ENCODE measurements around the gene RIPK4. TPM values are rescaled to one million over a fixed set of nuclear protein-coding genes. Genes with fewer than 3 reads are reported as not detected.

Gene RIPK4
- total RNA-seq, 1 experiment from 2014 or later: 67.4 TPM

DNA sequence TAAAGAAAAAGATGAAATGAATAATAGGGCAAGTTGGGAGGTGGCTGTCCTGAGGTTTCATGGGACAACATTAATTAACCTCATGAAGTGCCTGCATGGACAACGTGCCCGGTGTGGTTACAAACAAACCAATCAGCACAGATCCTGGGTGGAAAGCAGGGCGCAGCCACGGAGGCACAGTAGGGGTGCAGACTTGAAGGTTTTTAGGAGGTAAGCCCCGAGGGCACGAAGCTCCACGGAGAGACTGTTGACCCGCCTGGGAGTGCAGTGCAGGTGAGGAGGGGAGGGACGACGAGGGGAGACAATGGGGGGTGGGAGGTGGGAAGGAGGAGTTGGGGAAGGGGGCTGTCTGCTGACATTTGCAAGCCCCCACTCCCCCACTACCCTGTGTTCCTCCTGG, 2.3 kb upstream of the RIPK4 start:
- intact Hi-C loops (cut with micrococcal nuclease; ENCODE audit: unreplicated experiment) (no loop called here), in situ Hi-C loops (cut with HindIII; ENCODE audit: low pct_unique_long_range_greater_than_20kb, low sequenced_read_pairs) (loop anchor here (25.0 kb wide), 1 partner anchor 157 kb away; no protein-coding TSS in a partner anchor)
- no peaks in the 10 kb centered on the region; the same call in 1 of the 2 replicates for H3K36me3 ChIP-seq (ENCODE audit: control insufficient read depth, insufficient read depth, low read length)
- POLR2A ChIA-PET: interaction anchor here (0.6 to 0.9 kb wide), 2 partner anchors 8 to 154 kb away, joined by 4 to 5 read pairs; no protein-coding TSS in a partner anchor
- CTCF ChIA-PET: interaction anchor here (0.8 kb wide), 1 partner anchor 601 kb away, joined by 3 read pairs; no protein-coding TSS in a partner anchor
- H3K27ac ChIP-seq (ENCODE audit: low read length): peak overlapping the region; percentile 95
- peaks cover 30% of the 10 kb centered on the region for H3K4me1 ChIP-seq (ENCODE audit: control insufficient read depth, insufficient read depth, low read length)
- DNase-seq (ENCODE audit: low read depth, low spot score): no peak
- BruUV-seq (replicated peaks): no TSS peak
- TF ChIP-seq SIN3A (IDR thresholded peaks at IDR 0.05; ENCODE audit: borderline replicate concordance, insufficient read depth, low read depth, low read length): no peak
- TF ChIP-seq, protein P1, sequence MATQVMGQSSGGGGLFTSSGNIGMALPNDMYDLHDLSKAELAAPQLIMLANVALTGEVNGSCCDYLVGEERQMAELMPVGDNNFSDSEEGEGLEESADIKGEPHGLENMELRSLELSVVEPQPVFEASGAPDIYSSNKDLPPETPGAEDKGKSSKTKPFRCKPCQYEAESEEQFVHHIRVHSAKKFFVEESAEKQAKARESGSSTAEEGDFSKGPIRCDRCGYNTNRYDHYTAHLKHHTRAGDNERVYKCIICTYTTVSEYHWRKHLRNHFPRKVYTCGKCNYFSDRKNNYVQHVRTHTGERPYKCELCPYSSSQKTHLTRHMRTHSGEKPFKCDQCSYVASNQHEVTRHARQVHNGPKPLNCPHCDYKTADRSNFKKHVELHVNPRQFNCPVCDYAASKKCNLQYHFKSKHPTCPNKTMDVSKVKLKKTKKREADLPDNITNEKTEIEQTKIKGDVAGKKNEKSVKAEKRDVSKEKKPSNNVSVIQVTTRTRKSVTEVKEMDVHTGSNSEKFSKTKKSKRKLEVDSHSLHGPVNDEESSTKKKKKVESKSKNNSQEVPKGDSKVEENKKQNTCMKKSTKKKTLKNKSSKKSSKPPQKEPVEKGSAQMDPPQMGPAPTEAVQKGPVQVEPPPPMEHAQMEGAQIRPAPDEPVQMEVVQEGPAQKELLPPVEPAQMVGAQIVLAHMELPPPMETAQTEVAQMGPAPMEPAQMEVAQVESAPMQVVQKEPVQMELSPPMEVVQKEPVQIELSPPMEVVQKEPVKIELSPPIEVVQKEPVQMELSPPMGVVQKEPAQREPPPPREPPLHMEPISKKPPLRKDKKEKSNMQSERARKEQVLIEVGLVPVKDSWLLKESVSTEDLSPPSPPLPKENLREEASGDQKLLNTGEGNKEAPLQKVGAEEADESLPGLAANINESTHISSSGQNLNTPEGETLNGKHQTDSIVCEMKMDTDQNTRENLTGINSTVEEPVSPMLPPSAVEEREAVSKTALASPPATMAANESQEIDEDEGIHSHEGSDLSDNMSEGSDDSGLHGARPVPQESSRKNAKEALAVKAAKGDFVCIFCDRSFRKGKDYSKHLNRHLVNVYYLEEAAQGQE (IDR thresholded peaks at IDR 0.05; ENCODE audit: insufficient read depth in 1 of 2, low read depth in 2 of 2, low read length in 1 of 2): no peak
- TF ChIP-seq, protein P2, sequence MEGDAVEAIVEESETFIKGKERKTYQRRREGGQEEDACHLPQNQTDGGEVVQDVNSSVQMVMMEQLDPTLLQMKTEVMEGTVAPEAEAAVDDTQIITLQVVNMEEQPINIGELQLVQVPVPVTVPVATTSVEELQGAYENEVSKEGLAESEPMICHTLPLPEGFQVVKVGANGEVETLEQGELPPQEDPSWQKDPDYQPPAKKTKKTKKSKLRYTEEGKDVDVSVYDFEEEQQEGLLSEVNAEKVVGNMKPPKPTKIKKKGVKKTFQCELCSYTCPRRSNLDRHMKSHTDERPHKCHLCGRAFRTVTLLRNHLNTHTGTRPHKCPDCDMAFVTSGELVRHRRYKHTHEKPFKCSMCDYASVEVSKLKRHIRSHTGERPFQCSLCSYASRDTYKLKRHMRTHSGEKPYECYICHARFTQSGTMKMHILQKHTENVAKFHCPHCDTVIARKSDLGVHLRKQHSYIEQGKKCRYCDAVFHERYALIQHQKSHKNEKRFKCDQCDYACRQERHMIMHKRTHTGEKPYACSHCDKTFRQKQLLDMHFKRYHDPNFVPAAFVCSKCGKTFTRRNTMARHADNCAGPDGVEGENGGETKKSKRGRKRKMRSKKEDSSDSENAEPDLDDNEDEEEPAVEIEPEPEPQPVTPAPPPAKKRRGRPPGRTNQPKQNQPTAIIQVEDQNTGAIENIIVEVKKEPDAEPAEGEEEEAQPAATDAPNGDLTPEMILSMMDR (IDR thresholded peaks at IDR 0.05): no peak
- no peak for TF ChIP-seq POLR2AphosphoS5 (IDR thresholded peaks at IDR 0.05; ENCODE audit: low read depth, low read length)
- TF ChIP-seq TCF7L2 (IDR thresholded peaks at IDR 0.05; ENCODE audit: low read depth, low read length): no peak
- no peaks in the 10 kb centered on the region for H3K27me3 ChIP-seq (ENCODE audit: control insufficient read depth, insufficient read depth, low read length)
- no peaks in the 10 kb centered on the region for H3K9me3 ChIP-seq (ENCODE audit: control insufficient read depth, insufficient read depth, low read depth, low read length)
- peak overlapping the region; percentile 72 to 91 for H3K4me3 ChIP-seq (ENCODE audit: low read depth in 2 of 2, low read length in 2 of 2)
- no peak for ATAC-seq

DNA sequence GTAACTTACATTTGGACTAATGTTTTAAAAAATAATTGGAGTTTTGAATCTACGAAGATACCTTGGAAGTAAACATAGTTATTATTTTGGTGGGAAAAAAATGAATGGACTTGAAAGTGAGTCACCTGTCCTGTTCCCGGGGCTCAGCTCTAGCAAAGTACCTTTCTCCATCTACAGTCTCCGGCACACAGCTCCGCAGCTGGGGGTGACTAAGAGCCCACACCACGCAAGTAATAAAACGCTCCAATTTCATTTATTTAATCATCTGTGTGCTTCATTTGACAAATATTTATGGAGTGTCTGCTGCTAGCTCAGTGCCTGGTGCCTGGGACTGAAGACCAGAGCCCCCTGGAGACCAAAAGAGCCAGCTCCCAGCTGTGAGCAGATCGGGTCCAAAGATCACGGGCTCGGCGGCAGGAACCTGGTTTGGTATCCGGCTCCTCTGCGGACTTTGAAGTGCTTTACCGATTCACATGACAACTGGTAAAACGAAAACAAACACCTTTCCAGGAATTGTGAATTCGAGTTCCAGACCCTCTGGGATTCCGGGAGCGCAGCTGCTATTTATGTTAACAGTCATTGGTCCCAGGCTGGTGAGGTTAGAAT, 1.7 kb upstream of the RIPK4 start:
- intact Hi-C loops (cut with micrococcal nuclease; ENCODE audit: unreplicated experiment): no loop called here
- no peaks in the 10 kb centered on the region for H3K9me3 ChIP-seq (ENCODE audit: control insufficient read depth, insufficient read depth, low read depth, low read length)
- POLR2A ChIA-PET: interaction anchor here (0.6 to 1.0 kb wide), 5 partner anchors 8 to 362 kb away, joined by 3 to 10 read pairs (median 4); no protein-coding TSS in a partner anchor
- DNase-seq (ENCODE audit: low read depth, low spot score): no peak
- no TSS peak for BruUV-seq (replicated peaks)
- in situ Hi-C loops (cut with HindIII; ENCODE audit: low pct_unique_long_range_greater_than_20kb, low sequenced_read_pairs): loop anchor here (25.0 kb wide), 1 partner anchor 156 kb away; no protein-coding TSS in a partner anchor
- H3K27ac ChIP-seq (ENCODE audit: low read length): peak overlapping the region; percentile 95
- peak; percentile 50 for ATAC-seq
- H3K4me1 ChIP-seq (ENCODE audit: control insufficient read depth, insufficient read depth, low read length): peaks cover 30% of the 10 kb centered on the region
- peak; percentile 90 for TF ChIP-seq TCF7L2 (IDR thresholded peaks at IDR 0.05; ENCODE audit: low read depth, low read length)
- TF ChIP-seq, protein P2 (IDR thresholded peaks at IDR 0.05): peak; percentile 67
- TF ChIP-seq, protein P1 (IDR thresholded peaks at IDR 0.05; ENCODE audit: insufficient read depth in 1 of 2, low read depth in 2 of 2, low read length in 1 of 2): no peak
- H3K4me3 ChIP-seq (ENCODE audit: low read depth in 2 of 2, low read length in 2 of 2): peak overlapping the region; percentile 72 to 91
- no peaks in the 10 kb centered on the region; the same call in 1 of the 2 replicates for H3K36me3 ChIP-seq (ENCODE audit: control insufficient read depth, insufficient read depth, low read length)
- H3K27me3 ChIP-seq (ENCODE audit: control insufficient read depth, insufficient read depth, low read length): no peaks in the 10 kb centered on the region
- CTCF ChIA-PET: interaction anchor here (0.6 to 0.9 kb wide), 4 partner anchors 12 to 600 kb away, joined by 3 to 5 read pairs (median 4); no protein-coding TSS in a partner anchor

All from Panc1 (cell line).